ENCODE data around the gene COX4I1. TPM values are rescaled to one million over a fixed set of nuclear protein-coding genes. Genes with fewer than 3 reads are reported as not detected.

The COX4I1 gene
- total RNA-seq, 1 donor from 2014 or later = 344 TPM

- TF ChIP-seq CTCF (IDR thresholded peaks at IDR 0.05) = no peak
- Mint-ChIP-seq H3K4me3 (ENCODE audit: unreplicated experiment) (no peak overlapping the region), H3K27ac (ENCODE audit: unreplicated experiment) (no peak overlapping the region), H3K27me3 (ENCODE audit: low read depth) (peaks cover 26% of the 10 kb centered on the region), H3K9me3 (ENCODE audit: low read depth) (no peaks in the 10 kb centered on the region), H3K4me1 (ENCODE audit: low read depth) (no peaks in the 10 kb centered on the region), H3K36me3 (ENCODE audit: low read depth) (no peaks in the 10 kb centered on the region)
- no peak for DNase-seq (ENCODE audit: low spot score)
These were observed 23.9 kb downstream of the COX4I1 start for GRCh38 chr16:85823328-85823920.

- H3K27ac Mint-ChIP-seq (ENCODE audit: unreplicated experiment) = no peak overlapping the region
- H3K4me1 Mint-ChIP-seq (ENCODE audit: low read depth) = no peaks in the 10 kb centered on the region
- no peak overlapping the region for H3K4me3 Mint-ChIP-seq (ENCODE audit: unreplicated experiment)
- H3K36me3 Mint-ChIP-seq (ENCODE audit: low read depth) = no peaks in the 10 kb centered on the region
- H3K9me3 Mint-ChIP-seq (ENCODE audit: low read depth) = no peaks in the 10 kb centered on the region
- peak; percentile 68 for DNase-seq (ENCODE audit: low spot score)
- H3K27me3 Mint-ChIP-seq (ENCODE audit: low read depth) = peaks cover 22% of the 10 kb centered on the region
- TF ChIP-seq CTCF (IDR thresholded peaks at IDR 0.05) = no peak
These were observed 25.0 kb downstream of the COX4I1 start for GRCh38 chr16:85824161-85825135.

GRCh38 chr16:85825326-85825725 lies 25.8 kb downstream of the COX4I1 start:
- peak; percentile 13 for TF ChIP-seq CTCF (IDR thresholded peaks at IDR 0.05)
- peak; percentile 27 for DNase-seq (ENCODE audit: low spot score)
- Mint-ChIP-seq H3K36me3 (ENCODE audit: low read depth) (no peaks in the 10 kb centered on the region), H3K27me3 (ENCODE audit: low read depth) (peaks cover 19% of the 10 kb centered on the region), H3K4me3 (ENCODE audit: unreplicated experiment) (no peak overlapping the region), H3K27ac (ENCODE audit: unreplicated experiment) (no peak overlapping the region), H3K9me3 (ENCODE audit: low read depth) (no peaks in the 10 kb centered on the region), H3K4me1 (ENCODE audit: low read depth) (no peaks in the 10 kb centered on the region)

- Mint-ChIP-seq H3K36me3 (ENCODE audit: low read depth) (peaks cover 2% of the 10 kb centered on the region), H3K27ac (ENCODE audit: unreplicated experiment) (no peak overlapping the region), H3K9me3 (ENCODE audit: low read depth) (no peaks in the 10 kb centered on the region), H3K4me1 (ENCODE audit: low read depth) (no peaks in the 10 kb centered on the region), H3K4me3 (ENCODE audit: unreplicated experiment) (no peak overlapping the region), H3K27me3 (ENCODE audit: low read depth) (peaks cover 29% of the 10 kb centered on the region)
- TF ChIP-seq CTCF (IDR thresholded peaks at IDR 0.05) = no peak
- peak; percentile 28 for DNase-seq (ENCODE audit: low spot score)
These were observed 27.3 kb downstream of the COX4I1 start for GRCh38 chr16:85826686-85827247.

- TF ChIP-seq CTCF (IDR thresholded peaks at IDR 0.05) = no peak
- peak; percentile 69 for DNase-seq (ENCODE audit: low spot score)
- Mint-ChIP-seq H3K9me3 (ENCODE audit: low read depth) (no peaks in the 10 kb centered on the region), H3K27me3 (ENCODE audit: low read depth) (peaks cover 39% of the 10 kb centered on the region), H3K27ac (ENCODE audit: unreplicated experiment) (no peak overlapping the region), H3K4me3 (ENCODE audit: unreplicated experiment) (no peak overlapping the region), H3K36me3 (ENCODE audit: low read depth) (peaks cover 4% of the 10 kb centered on the region), H3K4me1 (ENCODE audit: low read depth) (no peaks in the 10 kb centered on the region)
These were observed 28.7 kb downstream of the COX4I1 start for GRCh38 chr16:85828166-85828565.
